Fibroblast of lung (primary cell): ENCODE measurements around the gene EED. TPM values are rescaled to one million over a fixed set of nuclear protein-coding genes. Genes with fewer than 3 reads are reported as not detected.

ENCODE experiments used
- DNase-seq, 2 donors: peaks; one replicate each; pipeline versions ENCODE4 v3.0.0 to v3.0.0-alpha.2; 2010; ENCODE audit warnings: low read depth in 2 of 2
- H2AFZ ChIP-seq: 2 replicates; pipeline ENCODE4 v1.5.1; 2012; ENCODE audit warnings: low read length, control low read depth, inconsistent platforms
- H3K27ac ChIP-seq: 2 replicates; pipeline ENCODE4 v1.5.1; 2011; ENCODE audit warnings: low read length, control low read depth; ENCODE audit not compliant: insufficient read depth
- H3K27me3 ChIP-seq: 2 replicates; pipeline ENCODE4 v1.5.1; 2011; ENCODE audit warnings: mild to moderate bottlenecking, low read length; ENCODE audit not compliant: control insufficient read depth, insufficient read depth
- H3K36me3 ChIP-seq: 2 replicates; pipeline ENCODE4 v1.5.1; 2011; ENCODE audit warnings: low read length; ENCODE audit not compliant: control insufficient read depth, insufficient read depth
- H3K4me1 ChIP-seq: 2 replicates; pipeline ENCODE4 v1.5.1; 2011; ENCODE audit warnings: low read length; ENCODE audit not compliant: control insufficient read depth, insufficient read depth; ENCODE audit errors: extremely low read depth
- H3K4me2 ChIP-seq: 2 replicates; pipeline ENCODE4 v1.5.1; 2011; ENCODE audit warnings: low read length, control low read depth; ENCODE audit not compliant: insufficient read depth; ENCODE audit errors: extremely low read depth
- H3K4me3 ChIP-seq, 4 experiments: fragments of 200-600 bp in 1 of 4; sonication (generic) in 1 of 4; replicated peaks in 1 of 4; 2 replicates each; pipeline ENCODE4 v1.5.1; 2011 to 2016; ENCODE audit warnings: low read length in 4 of 4, low read depth in 3 of 4, mild to moderate bottlenecking in 3 of 4, control low read depth in 2 of 4, inconsistent platforms in 1 of 4, mixed read lengths in 1 of 4; ENCODE audit not compliant: insufficient read depth in 1 of 4; ENCODE audit errors: control extremely low read depth in 1 of 4
- H3K79me2 ChIP-seq: 2 replicates; pipeline ENCODE4 v1.5.1; 2012; ENCODE audit warnings: mild to moderate bottlenecking, low read length, inconsistent platforms; ENCODE audit not compliant: control insufficient read depth, insufficient read depth
- H3K9ac ChIP-seq: 2 replicates; pipeline ENCODE4 v1.5.1; 2011; ENCODE audit warnings: mild to moderate bottlenecking, low read length, control low read depth; ENCODE audit not compliant: insufficient read depth
- H3K9me3 ChIP-seq: 2 replicates; pipeline ENCODE4 v1.5.1; 2012; ENCODE audit warnings: low read depth, low read length; ENCODE audit not compliant: control insufficient read depth, insufficient read depth
- H4K20me1 ChIP-seq: 2 replicates; pipeline ENCODE4 v1.5.1; 2011; ENCODE audit warnings: low read length; ENCODE audit not compliant: control insufficient read depth, insufficient read depth; ENCODE audit errors: extremely low read depth
- CTCF ChIP-seq, 2 donors: IDR thresholded peaks in 1 of 2; conservative IDR thresholded peaks in 1 of 2; 1 replicate in 1 of 2; 2 replicates in 1 of 2; pipeline ENCODE4 v1.5.1; 2011 to 2012; ENCODE audit warnings: low read length in 2 of 2, control low read depth in 1 of 2, inconsistent platforms in 1 of 2, low read depth in 1 of 2, mild to moderate bottlenecking in 1 of 2
- EZH2 ChIP-seq: IDR thresholded peaks from 2 replicates; pipeline ENCODE4 v1.5.1; 2012; ENCODE audit warnings: low read length, control low read depth, mild to moderate bottlenecking; ENCODE audit errors: missing control alignments
- polyA plus RNA-seq, 2 donors: library from polyadenylated mRNA; depleted of rRNA in 1 of 2; stranded (reverse) in 1 of 2; unstranded in 1 of 2; fragments of >200 nt; gene quantifications; 2 replicates each; pipeline ENCODE4 v1.2.1, GENCODE V29; 2011 to 2012; ENCODE audit warnings: missing spikeins in 1 of 2
- total RNA-seq: library from RNA; depleted of rRNA; stranded (reverse); fragments of >200 nt; gene quantifications from 2 replicates; pipeline ENCODE4 v1.2.1, GENCODE V29; 2014

The EED gene
- total and polyA plus RNA-seq, 2 donors (not counting 1 experiment from before 2014, with no cell fraction given), result 13.0 to 22.3 TPM

GRCh38 chr11:86214710-86215109 lies 29.8 kb upstream of the EED start:
- Histone ChIP-seq H3K36me3 (no peaks in the 10 kb centered on the region), H3K9me3 (no peaks in the 10 kb centered on the region), H3K4me2 (no peak overlapping the region), H3K27me3 (no peaks in the 10 kb centered on the region), H3K4me1 (no peaks in the 10 kb centered on the region), H3K9ac (no peak overlapping the region), H4K20me1 (no peaks in the 10 kb centered on the region), H2AFZ (no peak overlapping the region), H3K4me3 (no peak overlapping the region), H3K27ac (no peak overlapping the region), H3K79me2 (no peaks in the 10 kb centered on the region)
- DNase-seq, result no peak
- TF ChIP-seq EZH2, result no peak
- TF ChIP-seq CTCF (conservative IDR thresholded peaks at IDR 0.05 in 1 of 2, IDR thresholded peaks at IDR 0.05 in 1 of 2; ENCODE audit: low read depth in 1 of 2, low read length in 2 of 2), result no peak

GRCh38 chr11:86218125-86219084 lies 26.1 kb upstream of the EED start:
- peak; percentile 64 to 81 for DNase-seq
- no peaks in the 10 kb centered on the region for H3K4me1 ChIP-seq
- H3K79me2 ChIP-seq, result no peaks in the 10 kb centered on the region
- peak overlapping the region; percentile 71 for H3K4me2 ChIP-seq
- TF ChIP-seq CTCF (conservative IDR thresholded peaks at IDR 0.05 in 1 of 2, IDR thresholded peaks at IDR 0.05 in 1 of 2; ENCODE audit: low read depth in 1 of 2, low read length in 2 of 2) (peak; percentile 97 to 98), EZH2 (no peak)
- H3K9me3 ChIP-seq, result no peaks in the 10 kb centered on the region
- peaks cover 9% of the 10 kb centered on the region for H3K27me3 ChIP-seq
- H3K9ac ChIP-seq, result no peak overlapping the region
- peak overlapping the region; percentile 83 for H2AFZ ChIP-seq
- H3K27ac ChIP-seq, result no peak overlapping the region
- H4K20me1 ChIP-seq, result no peaks in the 10 kb centered on the region
- H3K36me3 ChIP-seq, result no peaks in the 10 kb centered on the region
- H3K4me3 ChIP-seq, result peak overlapping the region in 3 of 4 experiments; percentile 22 to 42 (median 41)

- no peak overlapping the region for H3K27ac ChIP-seq
- TF ChIP-seq CTCF (conservative IDR thresholded peaks at IDR 0.05 in 1 of 2, IDR thresholded peaks at IDR 0.05 in 1 of 2; ENCODE audit: low read depth in 1 of 2, low read length in 2 of 2) (no peak), EZH2 (no peak)
- H3K27me3 ChIP-seq, result peaks cover 10% of the 10 kb centered on the region
- H3K4me1 ChIP-seq, result no peaks in the 10 kb centered on the region
- no peak overlapping the region for H3K9ac ChIP-seq
- H2AFZ ChIP-seq, result no peak overlapping the region
- H4K20me1 ChIP-seq, result no peaks in the 10 kb centered on the region
- no peaks in the 10 kb centered on the region for H3K9me3 ChIP-seq
- H3K79me2 ChIP-seq, result no peaks in the 10 kb centered on the region
- no peak overlapping the region for H3K4me2 ChIP-seq
- no peak overlapping the region for H3K4me3 ChIP-seq
- DNase-seq, result no peak
- H3K36me3 ChIP-seq, result no peaks in the 10 kb centered on the region
Measured at GRCh38 chr11:86219311-86220193, 25.0 kb upstream of the EED start.
